SK-N-MC (cell line): Measurements from ENCODE around the gene PAAF1.

Source experiments
- DNase-seq: peaks from one replicate; pipeline ENCODE4 v3.0.0-alpha.2; 2011; ENCODE audit warnings: low read depth, low spot score
- H3K27ac ChIP-seq: fragments of 200-600 bp; sonication (generic); 2 replicates; pipeline ENCODE4 v1.5.1; 2016; ENCODE audit warnings: mixed run types
- H3K36me3 ChIP-seq: fragments of 200-600 bp; sonication (generic); 2 replicates; pipeline ENCODE4 v1.6.1; 2017; ENCODE audit warnings: antibody characterized with exemption, low read length, mixed read lengths; ENCODE audit not compliant: insufficient read depth
- H3K4me3 ChIP-seq: fragments of 200-600 bp; sonication (generic); 2 replicates; pipeline ENCODE4 v1.5.1; 2016
- H3K9ac ChIP-seq: fragments of 200-600 bp; sonication (generic); 2 replicates; pipeline ENCODE4 v1.8.0; 2017; ENCODE audit warnings: mixed run types, mixed read lengths; ENCODE audit not compliant: insufficient read length
- H3K9me3 ChIP-seq: fragments of 200-600 bp; sonication (generic); 2 replicates; pipeline ENCODE4 v1.6.1; 2017; ENCODE audit warnings: low read depth, mild to moderate bottlenecking, antibody characterized with exemption, low read length, moderate library complexity, mixed read lengths
- EZH2 ChIP-seq: fragments of 200-600 bp; sonication (generic); IDR thresholded peaks from one replicate; pipeline ENCODE4 v1.6.1; 2017; ENCODE audit warnings: antibody characterized with exemption
- FOXP2 ChIP-seq: optimal IDR thresholded peaks from 2 replicates; pipeline ENCODE3; 2011; ENCODE audit warnings: mild to moderate bottlenecking, moderate library complexity; ENCODE audit not compliant: insufficient read depth; ENCODE audit errors: extremely low read length, control extremely low read depth
- POLR2AphosphoS5 ChIP-seq: IDR thresholded peaks from 2 replicates; pipeline ENCODE4 v1.6.1; 2012; ENCODE audit warnings: mild to moderate bottlenecking, low read depth, low read length, borderline replicate concordance

PAAF1 gene

DNA sequence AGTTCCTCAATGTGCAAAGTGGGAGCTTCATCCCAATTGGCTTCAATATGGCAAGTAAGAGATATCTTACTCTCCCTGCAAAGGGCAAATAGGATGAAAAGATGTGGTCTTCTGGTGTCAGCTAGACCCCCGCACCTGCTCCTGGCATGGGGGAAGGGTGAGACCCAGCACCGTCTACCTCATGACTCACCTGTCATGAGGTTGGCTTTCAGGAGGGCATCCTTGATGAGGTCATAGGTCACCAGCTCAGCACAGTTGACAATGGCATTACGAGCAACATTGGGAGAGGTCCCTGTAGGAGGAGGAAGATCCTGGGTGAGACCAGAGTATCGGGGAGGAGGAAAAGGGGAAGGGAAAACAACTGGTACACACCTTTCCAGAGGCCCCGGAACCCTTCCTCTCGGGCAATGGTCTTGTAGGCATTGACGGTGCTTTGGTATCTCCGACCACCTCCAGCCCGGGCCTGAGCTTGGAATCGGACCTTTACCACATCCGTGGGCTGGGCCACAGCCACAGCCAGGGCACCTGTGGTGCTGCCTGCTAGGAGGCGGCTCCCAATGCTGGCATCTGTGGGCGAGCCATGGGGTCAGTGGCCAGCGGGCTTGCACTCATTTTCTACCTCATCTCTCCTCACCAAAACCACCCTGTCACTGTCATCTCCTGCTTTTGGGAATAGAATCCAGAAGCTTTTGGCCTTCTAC, 99.8 kb downstream of the PAAF1 start:
- Histone ChIP-seq H3K27ac (no peak overlapping the region), H3K9me3 (no peaks in the 10 kb centered on the region), H3K36me3 (peaks cover 64% of the 10 kb centered on the region), H3K4me3 (no peak overlapping the region), H3K9ac (no peak overlapping the region)
- no peak for DNase-seq
- TF ChIP-seq FOXP2 (no peak), POLR2AphosphoS5 (no peak), EZH2 (no peak)

DNA sequence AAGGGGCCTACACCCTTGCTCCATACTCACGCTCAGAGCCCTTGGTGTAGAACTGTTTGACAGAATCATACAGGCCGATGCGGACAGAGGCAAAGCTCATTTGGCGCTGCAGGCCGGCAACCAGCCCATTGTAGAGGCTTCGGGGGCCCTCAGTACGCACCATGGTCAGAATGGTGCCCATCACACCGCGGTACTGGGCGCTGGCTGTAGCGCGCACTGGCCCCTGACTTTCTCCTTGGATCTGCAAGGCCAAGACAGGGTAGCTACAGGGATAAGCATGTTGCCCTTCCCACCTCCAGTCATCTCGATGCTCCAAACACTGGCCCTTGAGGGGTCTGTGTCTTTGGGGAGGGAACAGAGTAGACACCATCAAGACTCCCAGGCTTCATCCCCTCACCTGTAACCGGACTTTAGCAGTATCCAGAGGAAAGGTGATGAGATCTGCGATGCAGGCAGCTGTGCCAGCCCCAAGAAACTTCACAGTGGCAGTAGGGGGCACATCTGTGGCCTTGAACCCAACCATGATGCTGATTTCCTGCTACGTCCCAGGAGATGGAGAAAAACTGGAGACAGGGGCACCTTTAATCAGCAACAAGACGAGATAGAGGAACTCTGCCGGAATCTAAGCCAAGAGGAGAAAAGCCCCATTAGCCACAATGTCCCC, 101.2 kb downstream of the PAAF1 start:
- Histone ChIP-seq H3K27ac (no peak overlapping the region), H3K36me3 (peaks cover 64% of the 10 kb centered on the region), H3K9me3 (no peaks in the 10 kb centered on the region), H3K9ac (no peak overlapping the region), H3K4me3 (no peak overlapping the region)
- DNase-seq: no peak
- TF ChIP-seq FOXP2 (no peak), EZH2 (no peak), POLR2AphosphoS5 (no peak)

DNA sequence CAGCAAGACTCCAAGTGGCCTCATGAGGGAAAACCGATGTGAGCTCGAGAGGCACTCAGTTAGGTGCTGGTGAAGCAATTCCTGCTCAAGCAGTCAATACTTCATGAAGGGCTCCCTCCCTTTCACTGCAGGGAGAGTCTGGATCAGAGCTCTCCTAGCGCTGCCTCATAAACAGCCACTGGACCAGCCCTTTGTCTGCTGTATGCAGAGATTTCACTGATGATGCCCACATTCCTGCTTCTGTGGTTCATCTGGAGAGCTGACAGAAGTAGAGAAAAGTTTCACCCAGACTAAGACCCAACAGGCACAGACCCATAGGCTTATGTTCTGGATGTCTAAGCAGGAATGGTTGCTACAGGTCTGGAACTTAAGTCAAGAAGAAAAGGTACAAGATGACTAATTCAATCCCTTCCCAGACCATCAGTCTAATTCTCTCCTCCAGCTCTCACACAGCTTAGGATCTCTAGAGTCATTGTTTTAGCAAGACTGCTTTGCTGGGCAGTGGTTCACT, 101.8 kb downstream of the PAAF1 start:
- no peak for DNase-seq

DNA sequence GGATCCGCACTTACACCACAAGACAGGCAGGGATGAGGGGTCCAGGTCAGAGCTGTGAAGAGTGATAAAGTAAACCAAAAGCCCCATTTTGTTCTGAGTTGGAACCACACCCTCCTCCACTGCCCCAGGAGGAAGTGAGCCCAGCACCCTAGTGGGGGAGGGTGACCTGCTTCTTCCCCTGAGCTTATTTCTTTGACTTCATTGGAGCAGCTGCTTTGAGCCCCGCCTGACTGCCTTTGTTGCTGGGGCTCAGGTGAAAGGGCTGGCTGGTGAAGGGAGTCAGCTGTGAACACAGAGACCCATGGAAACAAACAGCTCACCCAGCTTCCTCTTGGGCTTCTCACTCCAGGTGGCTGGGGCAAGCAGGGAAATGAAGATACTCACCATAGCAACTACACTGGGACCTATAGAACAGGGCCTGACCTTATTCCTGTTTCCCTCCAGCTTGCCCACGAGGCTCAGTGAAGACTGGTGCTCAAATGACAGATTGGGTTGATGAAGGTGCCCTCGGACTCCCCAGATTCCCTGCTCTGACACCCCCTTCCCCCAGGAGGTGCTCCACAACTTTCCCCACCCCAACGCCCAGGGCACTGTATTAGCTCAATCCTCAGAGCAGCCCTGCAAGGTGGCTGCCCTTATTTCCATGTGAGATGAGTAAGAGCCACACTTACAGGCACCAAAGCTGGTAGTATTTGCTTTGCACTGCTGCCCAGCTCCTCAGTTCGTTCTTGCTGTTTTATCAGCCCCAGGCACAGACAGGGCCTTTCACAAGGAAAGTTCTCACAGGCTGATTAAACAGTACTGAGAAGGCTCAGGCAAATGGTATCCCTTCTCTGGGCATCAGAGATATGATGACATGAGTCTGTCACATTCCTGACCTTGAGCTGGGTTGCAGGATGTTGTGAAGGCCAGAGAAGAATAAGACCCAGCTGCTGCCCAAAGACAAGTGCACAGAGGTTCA, 103.5 kb downstream of the PAAF1 start:
- DNase-seq: no peak
- Histone ChIP-seq H3K9me3 (no peaks in the 10 kb centered on the region), H3K36me3 (peaks cover 54% of the 10 kb centered on the region), H3K9ac (no peak overlapping the region), H3K4me3 (no peak overlapping the region), H3K27ac (no peak overlapping the region)
- TF ChIP-seq FOXP2 (no peak), EZH2 (no peak), POLR2AphosphoS5 (no peak)

More for the DNA sequence above, 101.8 kb downstream of the PAAF1 start:
- Histone ChIP-seq H3K36me3 (peaks cover 64% of the 10 kb centered on the region), H3K4me3 (no peak overlapping the region), H3K27ac (no peak overlapping the region), H3K9ac (no peak overlapping the region), H3K9me3 (no peaks in the 10 kb centered on the region)
- TF ChIP-seq EZH2 (no peak), FOXP2 (no peak), POLR2AphosphoS5 (no peak)
